GM12891 (cell line): Measurements from ENCODE around the gene AP2A1. TPM values are rescaled to one million over a fixed set of nuclear protein-coding genes. Genes with fewer than 3 reads are reported as not detected.
"Not testable (repeated sequence)": the region's sequence is repeated elsewhere in the genome, so short reads cannot be mapped to it uniquely, and the experiment has no call there.

ENCODE experiments used
- DNase-seq: peaks from one replicate; pipeline ENCODE4 v3.0.0; 2011; ENCODE audit warnings: low spot score; ENCODE audit not compliant: insufficient read length
- FAIRE-seq: peaks from 2 replicates; lab custom pipeline; 2011; peaks lifted over from hg19 to GRCh38; lab: Jason Lieb, UNC
- PAX5 ChIP-seq: IDR thresholded peaks from 2 replicates; pipeline ENCODE4 v1.6.1; 2011; ENCODE audit warnings: low read length, moderate library complexity, mild to moderate bottlenecking; ENCODE audit not compliant: insufficient read depth, severe bottlenecking
- POLR2A ChIP-seq: IDR thresholded peaks from 2 replicates; pipeline ENCODE4 v1.6.1; 2011; ENCODE audit warnings: low read depth, low read length, control low read depth
- POLR2AphosphoS5 ChIP-seq: IDR thresholded peaks from 2 replicates; pipeline ENCODE4 v1.6.1; 2011; ENCODE audit warnings: low read depth, low read length, control low read depth
- POU2F2 ChIP-seq: IDR thresholded peaks from 2 replicates; pipeline ENCODE4 v1.6.1; 2011; ENCODE audit warnings: low read depth, mild to moderate bottlenecking, control low read depth, low read length, moderate library complexity
- SPI1 ChIP-seq: IDR thresholded peaks from 2 replicates; pipeline ENCODE4 v1.6.1; 2011; ENCODE audit warnings: low read depth, low read length, control low read depth
- TAF1 ChIP-seq: IDR thresholded peaks from 2 replicates; pipeline ENCODE4 v1.6.1; 2011; ENCODE audit warnings: low read depth, low read length, control low read depth
- polyA plus RNA-seq: library from polyadenylated mRNA; unstranded; fragments of >200 nt; gene quantifications from one replicate; pipeline ENCODE4 v1.2.1, GENCODE V29; 2012; ENCODE audit warnings: low read depth, missing spikeins, inconsistent platforms; ENCODE audit not compliant: missing spikeins

The AP2A1 gene
- 55.1 TPM for polyA plus RNA-seq

GRCh38 chr19:49766930-49767299, at the start of gene AP2A1:
Gene AP2A1, plus strand, starts transcription at chr19:49767001. Its CDS starts 133 bp downstream, at chr19:49767134.
- TF ChIP-seq PAX5 = no peak
- no peak for TF ChIP-seq POLR2A
- TF ChIP-seq POU2F2 = no peak
- no peak for TF ChIP-seq TAF1
- TF ChIP-seq POLR2AphosphoS5 = no peak
- TF ChIP-seq SPI1 = no peak
- FAIRE-seq = no peak
- no peak for DNase-seq

GRCh38 chr19:49718511-49718910, 48.3 kb upstream of the AP2A1 start:
- FAIRE-seq (no peak), DNase-seq (no peak)
- no peak for TF ChIP-seq POU2F2
- TF ChIP-seq TAF1 = no peak
- no peak for TF ChIP-seq SPI1
- no peak for TF ChIP-seq PAX5

- FAIRE-seq (no peak), DNase-seq (no peak)
- TF ChIP-seq POLR2AphosphoS5 = no peak
- no peak for TF ChIP-seq POLR2A
Measured at GRCh38 chr19:49718991-49719390, 47.8 kb upstream of the AP2A1 start.

- DNase-seq, FAIRE-seq: not testable (repeated sequence)
Measured at GRCh38 chr19:49719420-49719819, 47.4 kb upstream of the AP2A1 start.

- FAIRE-seq = no peak
- TF ChIP-seq SPI1 (no peak), POLR2AphosphoS5 (no peak), TAF1 (no peak), POU2F2 (no peak), PAX5 (no peak), POLR2A (no peak)
- no peak for DNase-seq
Measured at GRCh38 chr19:49727217-49728030, 39.4 kb upstream of the AP2A1 start.

GRCh38 chr19:49730166-49730565, 36.6 kb upstream of the AP2A1 start:
- TF ChIP-seq SPI1 = no peak
- TF ChIP-seq TAF1 = no peak
- TF ChIP-seq PAX5 = no peak
- TF ChIP-seq POU2F2 = no peak
- TF ChIP-seq POLR2AphosphoS5 = no peak
- TF ChIP-seq POLR2A = no peak
- DNase-seq (no peak), FAIRE-seq (no peak)

- FAIRE-seq (no peak), DNase-seq (no peak)
- TF ChIP-seq TAF1 (no peak), POU2F2 (no peak), POLR2AphosphoS5 (no peak), PAX5 (no peak), SPI1 (peak; percentile 31; the same call in 1 of the 2 replicates), POLR2A (no peak)
Measured at GRCh38 chr19:49738268-49738667, 28.5 kb upstream of the AP2A1 start.

GRCh38 chr19:49739098-49739497, 27.7 kb upstream of the AP2A1 start:
- TF ChIP-seq SPI1 (no peak), POU2F2 (no peak), POLR2A (no peak), TAF1 (no peak), PAX5 (no peak), POLR2AphosphoS5 (no peak)
- DNase-seq (no peak), FAIRE-seq (no peak)

GRCh38 chr19:49739933-49740332, 26.9 kb upstream of the AP2A1 start:
- no peak for DNase-seq
- TF ChIP-seq POU2F2 (no peak), SPI1 (no peak), POLR2AphosphoS5 (no peak), TAF1 (no peak), PAX5 (no peak)
- FAIRE-seq = no peak

GRCh38 chr19:49741210-49741844, 25.5 kb upstream of the AP2A1 start:
- no peak for DNase-seq
- FAIRE-seq = no peak
- TF ChIP-seq PAX5 = no peak
- TF ChIP-seq TAF1 = no peak
- no peak for TF ChIP-seq POLR2A
- TF ChIP-seq POLR2AphosphoS5 = no peak
- TF ChIP-seq POU2F2 = no peak
- TF ChIP-seq SPI1 = no peak
